ENCODE results near the gene CCDC61.
A peak's percentile ranks its signal among the peaks of the same experiment; 100 is the strongest.

Gene CCDC61

DNA sequence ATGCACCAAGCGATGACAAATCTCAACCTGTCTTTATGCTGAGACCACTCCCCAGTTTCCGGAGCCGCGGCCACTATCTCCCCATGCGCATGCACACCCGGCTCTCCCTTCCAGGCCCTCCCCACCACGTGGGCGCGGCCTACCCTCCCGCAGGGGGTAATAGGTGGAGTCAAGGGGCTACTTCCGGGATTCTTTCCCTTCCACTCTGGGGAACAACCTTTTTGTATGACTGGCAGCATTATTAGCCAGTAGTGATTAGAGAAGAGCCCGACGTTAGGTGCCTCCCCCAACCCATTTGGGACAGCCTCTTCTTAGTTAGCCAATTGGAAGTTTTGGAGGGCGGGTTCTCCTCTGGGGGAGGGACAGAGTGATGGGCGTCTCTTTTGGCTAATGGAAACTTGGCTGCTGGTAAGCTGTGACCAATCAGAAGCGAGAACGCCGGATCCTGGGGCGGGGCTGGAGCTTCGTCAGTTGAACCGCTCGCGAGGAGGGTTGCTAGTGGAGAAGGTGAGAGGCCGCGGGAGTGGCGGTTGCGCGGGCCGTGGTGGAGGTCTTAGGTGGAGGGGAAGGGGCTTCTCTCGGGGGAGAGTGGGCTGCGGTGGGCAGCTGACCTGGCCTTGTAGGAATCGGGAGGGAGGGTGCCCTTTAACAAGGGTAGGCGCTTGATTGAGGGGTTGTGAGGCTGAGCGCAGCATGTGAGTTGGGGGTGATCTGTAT is at the start of gene CCDC61:
CCDC61 (plus strand) TSS at position 470 of the 717 bp plus-strand sequence. CDS start 7,552 bp downstream, outside the sequence.
- peak; percentile 96 for DNase-seq

- DNase-seq = no peak
Measured at GRCh38 chr19:45947926-45948325, 47.3 kb upstream of the CCDC61 start.

DNA sequence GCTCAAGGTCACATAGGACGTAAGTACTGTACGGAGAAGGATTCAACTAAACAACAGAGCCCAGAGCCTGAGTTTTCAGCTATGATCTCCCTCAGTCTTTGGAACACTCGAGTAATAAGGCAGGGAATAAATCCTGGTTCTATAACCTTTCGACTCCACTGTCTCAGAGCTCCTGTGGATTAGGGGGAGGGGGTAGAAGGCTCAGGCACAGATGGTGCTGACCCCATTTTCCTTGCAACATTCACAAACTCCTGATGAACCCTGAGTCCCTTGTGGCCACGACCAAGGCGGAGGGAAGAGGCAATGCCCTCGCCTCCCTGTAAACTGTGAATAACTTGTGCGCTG is 43.0 kb upstream of the CCDC61 start:
- no peak for DNase-seq

DNA sequence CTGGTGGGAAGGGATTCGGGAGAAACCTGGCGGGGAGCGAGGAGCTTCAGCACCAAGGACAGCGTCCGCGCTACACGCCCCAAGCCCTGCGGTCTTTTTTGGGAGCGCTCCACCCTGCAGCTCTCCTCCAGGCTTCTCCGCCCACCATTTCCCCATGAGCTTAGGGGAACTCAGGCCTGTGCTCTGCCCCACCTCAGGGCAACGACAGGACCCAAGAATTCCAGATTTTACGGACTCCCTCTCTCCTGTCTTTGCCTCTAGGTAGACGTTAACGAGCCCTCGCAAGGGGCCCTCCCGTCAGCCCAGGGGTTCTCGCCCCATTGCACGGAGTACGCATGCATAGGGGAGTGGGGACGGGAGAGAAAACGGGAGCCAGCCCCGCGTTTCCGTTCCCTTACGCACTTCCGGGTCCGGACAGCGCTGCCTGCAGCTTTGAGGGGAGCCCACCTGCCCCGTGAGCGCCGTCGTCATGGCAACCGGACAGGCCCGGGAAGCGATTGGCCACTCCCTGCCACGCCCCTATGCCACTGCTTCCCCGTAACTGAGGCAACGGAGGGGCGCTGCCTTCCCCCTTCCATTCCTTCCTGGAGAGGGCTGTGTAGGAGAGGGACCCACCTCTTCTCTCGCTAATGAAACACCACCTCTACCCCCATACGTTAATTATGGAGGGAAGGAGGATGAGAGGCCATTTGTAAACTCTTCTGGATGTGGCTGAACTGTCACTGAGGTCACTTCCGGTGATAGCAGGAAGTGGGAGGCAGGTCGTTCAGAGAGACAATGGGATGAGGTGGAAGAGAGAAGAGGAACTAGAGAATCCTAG is 42.4 kb upstream of the CCDC61 start:
- peak; percentile 61 for DNase-seq

- DNase-seq = no peak
Measured at GRCh38 chr19:45953676-45954075, 41.6 kb upstream of the CCDC61 start.

- DNase-seq = no peak
Measured at GRCh38 chr19:45954156-45954555, 41.1 kb upstream of the CCDC61 start.

DNA sequence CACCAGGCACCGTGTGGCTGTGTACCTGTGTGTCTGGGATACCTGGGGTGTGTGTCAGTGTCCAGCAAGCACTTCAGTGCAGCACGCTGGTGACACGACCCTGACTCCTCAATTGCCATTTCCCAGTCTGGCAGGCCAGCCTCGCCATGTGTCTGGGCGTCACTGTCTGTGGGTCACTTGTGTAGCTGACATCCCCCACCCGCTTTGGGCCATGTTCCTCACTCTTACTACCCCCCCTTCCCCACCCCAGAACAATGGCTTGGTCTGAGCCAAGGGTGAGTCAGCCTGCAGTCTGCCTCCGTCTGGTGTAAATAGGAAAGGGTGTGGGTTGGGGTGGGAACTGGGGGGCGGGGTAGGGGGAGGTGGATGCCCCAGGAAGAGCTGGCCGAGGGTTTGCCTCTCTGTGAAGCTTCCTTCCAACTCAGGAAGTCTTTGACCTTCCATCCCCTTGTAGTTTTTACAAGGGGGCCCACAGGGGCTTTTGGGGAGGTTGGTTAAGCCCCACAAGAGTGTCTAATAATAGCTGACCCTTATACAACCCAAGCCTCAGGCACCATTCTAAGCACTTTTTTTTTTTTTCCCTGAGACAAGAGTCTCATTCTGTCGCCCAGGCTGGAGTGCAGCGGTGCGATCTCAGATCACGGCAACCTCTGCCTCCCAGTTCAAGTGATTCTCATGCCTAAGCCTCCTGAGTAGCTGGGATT is 39.2 kb upstream of the CCDC61 start:
- DNase-seq = no peak

GRCh38 chr19:45958320-45958719 is 36.9 kb upstream of the CCDC61 start:
- no peak for DNase-seq

- DNase-seq = no peak
Measured at GRCh38 chr19:45958769-45959516, 36.3 kb upstream of the CCDC61 start.

- no peak for DNase-seq
Measured at GRCh38 chr19:45959517-45960025, 35.7 kb upstream of the CCDC61 start.

DNA sequence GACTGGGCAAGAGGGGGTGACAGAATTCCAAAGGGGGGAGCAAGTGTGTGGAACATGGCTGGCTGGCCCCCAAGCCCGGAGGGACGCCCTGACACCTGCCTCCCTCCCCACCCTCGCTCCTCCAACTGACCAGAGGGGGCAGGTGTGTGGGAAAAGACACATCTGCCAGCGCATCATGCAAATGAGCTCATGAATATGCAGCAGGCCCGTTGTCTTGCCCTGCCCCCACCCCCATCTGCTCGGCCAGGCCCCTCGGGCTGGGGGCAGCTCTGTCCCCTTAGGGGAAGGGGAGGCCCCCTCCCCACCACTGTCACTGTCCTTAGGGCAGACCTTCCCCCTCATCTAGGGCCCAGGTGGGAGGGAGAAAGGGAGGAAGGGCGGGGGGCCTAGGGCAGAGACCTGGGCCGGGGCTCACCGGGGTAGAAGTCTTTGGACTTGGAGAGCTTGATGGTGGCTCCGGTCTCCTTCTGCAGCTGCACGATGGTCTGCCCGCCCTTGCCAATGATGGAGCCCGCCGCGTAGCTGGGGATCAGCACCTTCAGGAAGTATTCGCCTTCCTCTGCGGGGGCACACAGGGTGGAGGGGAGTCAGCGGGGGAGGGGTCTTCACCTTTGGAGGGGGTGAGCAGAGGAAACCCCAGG is 34.6 kb upstream of the CCDC61 start:
- DNase-seq = no peak

- DNase-seq = no peak
Measured at GRCh38 chr19:45962021-45962420, 33.2 kb upstream of the CCDC61 start.

DNA sequence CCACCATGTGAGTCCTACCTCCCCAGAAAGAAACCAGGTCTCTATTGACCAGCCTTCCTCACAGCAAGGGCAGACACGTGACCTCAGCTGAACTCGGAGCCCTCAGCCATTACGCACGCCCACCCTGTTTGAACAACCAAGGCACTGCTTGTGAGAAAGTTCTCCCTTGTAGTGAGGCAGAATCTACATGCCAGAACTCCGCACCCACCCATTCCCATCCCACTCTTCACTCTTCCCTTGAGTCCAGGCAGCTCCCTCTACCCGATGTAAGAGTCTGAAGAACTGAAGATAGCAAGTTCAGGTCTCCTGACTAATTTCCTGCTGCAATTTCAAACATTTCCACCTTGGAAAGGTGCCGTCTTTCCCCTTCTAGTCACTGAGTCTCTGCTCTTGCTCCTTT is 28.0 kb upstream of the CCDC61 start:
- no peak for DNase-seq

DNA sequence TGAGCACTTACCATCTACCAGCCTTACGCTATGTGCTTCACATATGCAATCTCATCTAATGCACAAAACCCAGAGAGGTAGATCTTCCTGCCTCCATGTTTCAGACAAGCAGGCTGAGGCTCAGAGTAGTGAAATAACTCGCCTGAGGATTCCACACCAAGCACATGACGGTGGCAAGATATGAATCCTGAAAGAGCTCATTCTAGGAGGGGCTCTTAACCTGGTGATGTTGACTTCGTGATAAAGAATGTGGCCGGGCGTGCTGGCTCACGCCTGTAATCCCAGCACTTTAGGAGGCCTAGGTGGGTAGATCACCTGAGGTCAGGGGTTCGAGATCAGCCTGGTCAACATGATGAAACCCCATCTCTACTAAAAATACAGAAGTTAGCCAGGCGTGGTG is 26.6 kb upstream of the CCDC61 start:
- DNase-seq = no peak

DNA sequence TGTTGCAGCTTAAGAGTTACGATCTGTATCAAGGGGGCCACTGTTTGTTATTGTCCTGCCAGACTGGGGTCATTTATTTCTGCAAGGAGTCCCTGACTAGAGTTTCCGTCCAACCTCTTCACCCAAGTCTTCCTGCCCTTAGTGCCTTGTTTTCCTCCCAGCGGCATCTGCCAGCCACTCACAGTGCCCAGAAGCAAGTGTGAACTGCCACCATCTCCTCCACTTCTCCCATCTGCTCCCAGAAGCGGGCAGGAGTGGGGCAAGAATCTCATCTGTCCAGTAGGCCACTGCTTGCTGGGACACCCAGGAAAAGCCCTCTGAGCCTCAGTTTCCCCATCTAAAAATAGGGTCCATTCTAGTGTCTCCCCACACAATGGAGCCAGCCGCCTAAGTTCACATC is 25.6 kb upstream of the CCDC61 start:
- DNase-seq = no peak

DNA sequence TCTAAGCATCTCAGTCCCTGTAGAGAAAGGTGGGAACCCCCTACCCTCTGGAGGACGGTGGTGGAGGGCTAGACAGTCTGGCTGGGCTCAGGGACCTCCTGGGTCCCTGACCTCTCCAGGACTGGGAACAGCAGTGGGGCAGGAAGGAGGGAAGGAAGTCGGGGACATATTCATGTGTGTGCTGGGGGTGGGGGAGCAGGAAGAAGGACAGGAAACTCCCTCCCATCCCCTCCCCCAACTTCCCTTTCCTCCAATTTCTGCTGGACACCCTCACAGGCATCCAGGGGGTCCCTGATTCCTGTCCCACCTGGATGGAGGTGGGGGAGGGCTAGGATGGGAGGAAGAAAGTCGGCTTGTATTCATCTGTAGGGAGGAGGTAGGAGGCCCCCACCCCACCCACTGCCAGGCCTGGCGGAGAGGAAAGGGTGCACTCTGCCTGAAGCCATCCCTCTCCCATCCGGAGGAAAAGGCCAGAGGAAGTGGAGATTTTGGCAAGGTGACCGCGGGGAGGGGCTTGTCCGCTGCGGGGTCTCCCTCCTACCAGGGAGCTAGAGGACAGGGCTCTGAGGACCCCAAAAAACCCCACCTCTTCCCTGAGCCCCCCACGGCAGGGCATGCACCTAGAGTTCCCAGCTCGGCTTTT is 23.9 kb upstream of the CCDC61 start:
- no peak for DNase-seq

DNA sequence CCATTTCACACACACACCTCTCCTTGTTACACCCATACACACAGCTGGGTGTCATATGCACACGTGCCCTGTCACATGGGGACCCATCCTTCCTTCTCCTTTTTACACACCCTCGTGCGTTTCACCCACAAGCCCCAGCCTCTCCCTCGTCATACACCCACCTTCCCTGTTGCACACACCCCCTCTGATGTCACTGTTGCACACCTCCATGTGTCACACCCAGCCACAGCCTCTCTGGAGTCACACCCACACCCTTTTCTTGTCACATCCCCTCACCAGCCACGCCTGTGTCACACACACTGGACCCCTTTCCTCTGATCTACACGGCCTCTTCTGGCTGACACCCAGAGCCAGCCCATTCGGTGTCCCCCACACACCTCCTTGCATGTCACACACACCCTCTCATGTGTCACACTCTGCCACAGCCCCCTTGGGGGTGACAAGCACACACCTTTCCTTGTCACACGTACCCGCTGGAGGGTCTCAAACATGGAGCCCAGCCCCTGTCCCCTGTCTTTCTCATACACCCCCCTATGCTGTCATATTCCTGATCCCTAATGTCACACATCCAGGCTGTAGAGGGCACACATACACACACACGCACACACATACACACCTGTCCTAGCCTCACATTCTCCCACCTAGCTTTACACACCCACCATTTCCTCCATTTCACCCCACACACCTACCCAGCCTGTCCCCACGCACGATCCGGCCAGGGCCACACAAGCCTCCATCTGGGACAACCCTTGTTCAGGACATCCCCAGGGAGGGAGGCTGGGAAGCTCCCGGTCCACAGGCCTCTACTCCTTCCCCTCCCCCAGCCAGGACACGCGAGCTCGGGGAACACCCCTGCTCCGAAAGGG is 23.0 kb upstream of the CCDC61 start:
- peak; percentile 39 for DNase-seq

- peak; percentile 11 for DNase-seq
Measured at GRCh38 chr19:45972947-45973540, 22.2 kb upstream of the CCDC61 start.

DNA sequence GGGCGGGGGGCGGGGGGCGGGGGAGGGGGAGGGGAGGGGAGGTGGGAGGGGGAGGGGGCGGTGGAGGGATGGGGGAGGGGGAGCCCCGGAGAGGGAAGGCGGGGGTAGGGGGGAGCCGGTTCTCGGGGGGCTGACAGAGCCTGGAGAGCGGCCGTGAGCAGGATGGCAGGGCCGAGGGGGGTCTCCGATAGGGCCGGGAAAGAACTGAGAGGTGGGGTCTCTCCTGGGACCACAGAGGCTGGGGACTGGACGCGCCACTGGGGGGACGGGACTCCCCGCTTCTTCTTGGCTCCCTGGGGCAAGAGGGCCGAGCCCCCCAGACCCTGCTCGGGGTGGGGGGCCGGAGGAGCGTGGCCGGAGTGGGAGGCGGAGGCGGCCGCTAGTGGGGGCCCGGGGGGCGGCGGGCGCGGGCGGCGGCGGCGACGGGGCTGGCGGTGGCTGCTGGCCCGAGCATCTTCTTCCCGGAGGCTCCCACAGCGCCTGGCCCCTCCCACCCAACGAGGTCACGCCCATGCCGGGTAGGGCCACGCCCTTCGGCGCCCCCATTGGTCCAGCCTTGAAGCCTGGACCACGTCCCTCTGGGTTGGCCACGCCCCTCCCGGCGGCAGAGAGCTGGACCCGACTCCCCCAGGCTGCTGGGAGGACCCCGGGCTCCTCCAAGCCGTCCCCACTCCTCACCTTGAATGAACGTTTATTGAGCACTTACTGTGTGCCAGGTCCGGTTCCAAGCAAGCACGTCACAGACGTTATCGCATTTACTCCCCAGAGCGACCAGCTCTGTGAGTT is 21.5 kb upstream of the CCDC61 start, which contains the start of gene NOVA2:
NOVA2 (minus strand) TSS at position 313 of the 786 bp plus-strand sequence. CDS start 514 bp downstream, outside the sequence.
- peak; percentile 68 for DNase-seq

Measured in stimulated activated CD4-positive, alpha-beta T cell treated with anti-CD3 and anti-CD28 coated beads, Interleukin-15, amount 100 ng/mL, for 24 hours (primary cell).